ENCODE measurements around the gene PLEKHA6. TPM values are rescaled to one million over a fixed set of nuclear protein-coding genes. Genes with fewer than 3 reads are reported as not detected.

PLEKHA6 gene
- total RNA-seq, 6 donors from 2014 or later, result 3.3 to 6.9 (median 4.9) TPM

GRCh38 chr1:204304067-204304466, 55.7 kb downstream of the PLEKHA6 start:
- Histone ChIP-seq H3K27me3 (no peaks in the 10 kb centered on the region), H3K4me3 (no peak overlapping the region), H3K4me1 (peaks cover 8 to 9% (median 9%) of the 10 kb centered on the region in 4 donors), H3K36me3 (no peaks in the 10 kb centered on the region), H3K9me3 (no peaks in the 10 kb centered on the region), H3K27ac (no peak overlapping the region)
- WGBS, 2 donors, result 66 to 67% methylated on average over 4 of the region's 4 CpGs
- ATAC-seq (ENCODE audit: low FRiP score in 2 of 2) (no peak), DNase-seq (no peak)
- TF ChIP-seq, protein P1, sequence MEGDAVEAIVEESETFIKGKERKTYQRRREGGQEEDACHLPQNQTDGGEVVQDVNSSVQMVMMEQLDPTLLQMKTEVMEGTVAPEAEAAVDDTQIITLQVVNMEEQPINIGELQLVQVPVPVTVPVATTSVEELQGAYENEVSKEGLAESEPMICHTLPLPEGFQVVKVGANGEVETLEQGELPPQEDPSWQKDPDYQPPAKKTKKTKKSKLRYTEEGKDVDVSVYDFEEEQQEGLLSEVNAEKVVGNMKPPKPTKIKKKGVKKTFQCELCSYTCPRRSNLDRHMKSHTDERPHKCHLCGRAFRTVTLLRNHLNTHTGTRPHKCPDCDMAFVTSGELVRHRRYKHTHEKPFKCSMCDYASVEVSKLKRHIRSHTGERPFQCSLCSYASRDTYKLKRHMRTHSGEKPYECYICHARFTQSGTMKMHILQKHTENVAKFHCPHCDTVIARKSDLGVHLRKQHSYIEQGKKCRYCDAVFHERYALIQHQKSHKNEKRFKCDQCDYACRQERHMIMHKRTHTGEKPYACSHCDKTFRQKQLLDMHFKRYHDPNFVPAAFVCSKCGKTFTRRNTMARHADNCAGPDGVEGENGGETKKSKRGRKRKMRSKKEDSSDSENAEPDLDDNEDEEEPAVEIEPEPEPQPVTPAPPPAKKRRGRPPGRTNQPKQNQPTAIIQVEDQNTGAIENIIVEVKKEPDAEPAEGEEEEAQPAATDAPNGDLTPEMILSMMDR (IDR thresholded peaks at IDR 0.05), result no peak
- TF ChIP-seq EP300 (IDR thresholded peaks at IDR 0.05) (no peak), POLR2AphosphoS5 (IDR thresholded peaks at IDR 0.05) (no peak), POLR2A (IDR thresholded peaks at IDR 0.05) (no peak)

DNA sequence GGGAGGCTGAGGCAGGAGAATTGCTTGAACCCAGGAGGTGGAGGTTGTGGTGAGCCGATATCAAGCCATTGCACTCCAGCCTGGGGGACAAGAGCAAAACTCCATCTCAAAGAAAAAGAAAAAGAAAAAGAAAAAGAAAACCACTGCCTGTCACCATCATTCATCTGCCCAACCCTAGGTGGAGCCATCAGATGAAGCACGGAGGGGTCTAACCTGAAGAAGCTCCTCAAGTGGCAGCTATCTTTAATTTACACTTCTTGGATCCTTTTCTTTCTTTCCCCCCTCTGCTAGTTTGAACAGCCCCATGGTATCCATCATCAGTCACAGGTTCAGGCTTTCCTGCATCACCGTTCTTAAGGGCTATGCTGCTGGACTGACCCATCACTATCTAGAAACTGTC, 57.0 kb downstream of the PLEKHA6 start:
- ATAC-seq (ENCODE audit: low FRiP score in 2 of 2) (no peak), DNase-seq (no peak)
- no peaks in the 10 kb centered on the region for H3K9me3 ChIP-seq
- H3K27me3 ChIP-seq, result no peaks in the 10 kb centered on the region
- TF ChIP-seq EP300 (IDR thresholded peaks at IDR 0.05) (no peak), POLR2AphosphoS5 (IDR thresholded peaks at IDR 0.05) (no peak), POLR2A (IDR thresholded peaks at IDR 0.05) (no peak)
- no peak overlapping the region for H3K27ac ChIP-seq
- H3K36me3 ChIP-seq, result no peaks in the 10 kb centered on the region
- peaks cover 3% of the 10 kb centered on the region in 4 donors for H3K4me1 ChIP-seq
- WGBS, 2 donors, result 91 to 95% methylated on average over 3 of the region's 3 CpGs
- H3K4me3 ChIP-seq, result no peak overlapping the region

DNA sequence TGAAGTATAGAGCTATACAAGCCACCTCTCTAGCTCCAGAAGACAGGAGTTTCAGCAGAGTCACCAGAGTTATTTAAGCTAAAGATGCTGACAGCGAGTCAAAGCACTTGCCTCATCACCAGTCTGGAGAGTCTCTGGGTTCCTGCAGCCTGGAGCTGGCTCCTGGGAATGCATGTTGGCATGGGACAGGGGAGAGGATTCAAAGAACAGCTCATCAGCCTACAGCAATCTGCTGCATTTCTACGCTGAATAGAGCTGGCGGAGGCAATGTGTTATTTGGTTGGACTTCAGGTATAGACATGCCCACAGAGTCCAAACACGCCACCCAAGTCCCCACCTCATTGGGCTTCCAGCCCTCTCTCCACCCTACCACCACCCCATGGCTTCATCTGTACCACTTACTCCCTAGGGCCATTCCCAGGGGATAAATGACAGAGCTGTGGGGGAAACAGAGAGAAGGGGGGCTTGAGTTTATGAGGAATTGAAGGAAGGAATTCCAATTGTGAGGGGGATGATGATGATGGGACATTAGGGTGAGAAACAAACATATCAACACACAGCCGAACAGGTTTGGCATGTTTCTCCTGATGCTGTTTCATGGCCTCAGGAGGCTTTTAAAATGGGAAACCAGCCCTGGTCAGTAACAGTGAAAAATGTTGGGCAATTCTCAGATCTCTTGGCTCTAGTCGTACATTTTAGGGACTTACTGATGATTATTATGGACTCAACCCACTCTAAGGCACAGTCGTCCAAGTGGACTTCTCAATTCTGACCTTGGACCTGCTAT, 58.4 kb downstream of the PLEKHA6 start:
- Histone ChIP-seq H3K27ac (no peak overlapping the region), H3K4me3 (no peak overlapping the region), H3K4me1 (peaks cover 0 to 2% (median 2%) of the 10 kb centered on the region in 4 donors), H3K9me3 (no peaks in the 10 kb centered on the region), H3K36me3 (no peaks in the 10 kb centered on the region), H3K27me3 (no peaks in the 10 kb centered on the region)
- no peak for ATAC-seq (ENCODE audit: low FRiP score in 2 of 2)
- DNase-seq, result no peak
- 73 to 78% methylated on average over 6 to 7 of the region's 7 CpGs for WGBS, 2 donors
- TF ChIP-seq POLR2A (IDR thresholded peaks at IDR 0.05), result no peak
- TF ChIP-seq POLR2AphosphoS5 (IDR thresholded peaks at IDR 0.05), result no peak

DNA sequence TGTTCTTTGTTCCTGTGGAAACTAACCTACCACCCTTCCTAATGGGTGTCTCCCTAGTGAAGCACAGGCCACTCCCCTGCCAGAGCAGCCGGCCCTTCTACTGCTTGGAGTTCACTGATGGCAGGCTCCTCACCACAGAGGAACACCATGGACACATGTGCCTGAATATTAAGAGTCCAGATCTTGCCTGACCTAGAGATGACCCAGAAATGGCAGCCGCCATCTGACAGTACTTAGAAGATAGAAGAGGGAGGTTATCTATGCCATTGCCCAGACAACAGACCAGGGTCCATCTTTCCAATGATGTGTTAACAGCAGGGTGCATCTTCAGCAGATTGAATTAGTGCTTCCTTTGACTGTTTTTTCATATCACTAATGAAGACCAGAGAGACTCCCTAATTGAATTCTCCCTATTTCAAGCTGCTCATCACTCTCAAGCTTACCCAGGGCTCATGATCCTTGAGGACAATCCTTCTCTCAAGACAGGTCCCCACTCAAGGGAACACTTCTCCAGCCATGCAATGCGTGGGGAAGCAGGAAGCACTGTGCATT, 59.8 kb downstream of the PLEKHA6 start:
- Histone ChIP-seq H3K27me3 (no peaks in the 10 kb centered on the region), H3K27ac (no peak overlapping the region), H3K36me3 (no peaks in the 10 kb centered on the region), H3K4me3 (no peak overlapping the region), H3K9me3 (no peaks in the 10 kb centered on the region), H3K4me1 (peaks cover 0 to 7% (median 4%) of the 10 kb centered on the region in 4 donors)
- WGBS, 2 donors, result 60 to 90% methylated on average over 2 to 3 of the region's 3 CpGs
- ATAC-seq (ENCODE audit: low FRiP score in 2 of 2), result no peak
- DNase-seq, result no peak
- TF ChIP-seq POLR2A (IDR thresholded peaks at IDR 0.05) (no peak), POLR2AphosphoS5 (IDR thresholded peaks at IDR 0.05) (no peak), EP300 (IDR thresholded peaks at IDR 0.05) (no peak)
- TF ChIP-seq, protein P1 (IDR thresholded peaks at IDR 0.05), result no peak

- no peak overlapping the region for H3K27ac ChIP-seq
- WGBS, 2 donors, result 40 to 45% methylated on average over 6 to 7 of the region's 7 CpGs
These were observed 63.2 kb downstream of the PLEKHA6 start for GRCh38 chr1:204296431-204296988.

More at GRCh38 chr1:204296431-204296988, 63.2 kb downstream of the PLEKHA6 start:
- no peaks in the 10 kb centered on the region for H3K36me3 ChIP-seq
- no peak overlapping the region for H3K4me3 ChIP-seq
- ATAC-seq (ENCODE audit: low FRiP score in 2 of 2) (peak in 1 of 2 donors; percentile 39), DNase-seq (no peak)
- H3K9me3 ChIP-seq, result no peaks in the 10 kb centered on the region
- H3K4me1 ChIP-seq, result peaks cover 0 to 7% (median 4%) of the 10 kb centered on the region in 4 donors
- TF ChIP-seq POLR2AphosphoS5 (IDR thresholded peaks at IDR 0.05), result no peak
- TF ChIP-seq POLR2A (IDR thresholded peaks at IDR 0.05), result no peak
- no peak for TF ChIP-seq EP300 (IDR thresholded peaks at IDR 0.05)
- TF ChIP-seq, protein P1 (IDR thresholded peaks at IDR 0.05), result no peak
- no peaks in the 10 kb centered on the region for H3K27me3 ChIP-seq
